ENCODE data around the gene PRKCG.

DNA sequence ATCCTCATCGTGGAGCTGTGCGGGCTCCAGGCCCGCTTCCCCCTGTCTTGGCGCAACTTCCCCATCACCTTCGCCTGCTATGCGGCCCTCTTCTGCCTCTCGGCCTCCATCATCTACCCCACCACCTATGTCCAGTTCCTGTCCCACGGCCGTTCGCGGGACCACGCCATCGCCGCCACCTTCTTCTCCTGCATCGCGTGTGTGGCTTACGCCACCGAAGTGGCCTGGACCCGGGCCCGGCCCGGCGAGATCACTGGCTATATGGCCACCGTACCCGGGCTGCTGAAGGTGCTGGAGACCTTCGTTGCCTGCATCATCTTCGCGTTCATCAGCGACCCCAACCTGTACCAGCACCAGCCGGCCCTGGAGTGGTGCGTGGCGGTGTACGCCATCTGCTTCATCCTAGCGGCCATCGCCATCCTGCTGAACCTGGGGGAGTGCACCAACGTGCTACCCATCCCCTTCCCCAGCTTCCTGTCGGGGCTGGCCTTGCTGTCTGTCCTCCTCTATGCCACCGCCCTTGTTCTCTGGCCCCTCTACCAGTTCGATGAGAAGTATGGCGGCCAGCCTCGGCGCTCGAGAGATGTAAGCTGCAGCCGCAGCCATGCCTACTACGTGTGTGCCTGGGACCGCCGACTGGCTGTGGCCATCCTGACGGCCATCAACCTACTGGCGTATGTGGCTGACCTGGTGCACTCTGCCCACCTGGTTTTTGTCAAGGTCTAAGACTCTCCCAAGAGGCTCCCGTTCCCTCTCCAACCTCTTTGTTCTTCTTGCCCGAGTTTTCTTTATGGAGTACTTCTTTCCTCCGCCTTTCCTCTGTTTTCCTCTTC lies 8.0 kb upstream of the PRKCG start:
- no peak for TF ChIP-seq CTCF (IDR thresholded peaks at IDR 0.05)
- no peak for TF ChIP-seq POLR2A (IDR thresholded peaks at IDR 0.05)
- TF ChIP-seq EP300 (IDR thresholded peaks at IDR 0.05) = no peak
